ENCODE results near the gene RBMS3.

The RBMS3 gene

GRCh38 chr3:29940759-29941323 lies 660.0 kb downstream of the RBMS3 start:
- DNase-seq (ENCODE audit: low spot score): no peak

- no peak for DNase-seq (ENCODE audit: low spot score)
Measured at GRCh38 chr3:29942297-29942696, 661.4 kb downstream of the RBMS3 start.

GRCh38 chr3:29949131-29949530 lies 668.3 kb downstream of the RBMS3 start:
- DNase-seq (ENCODE audit: low spot score): no peak

GRCh38 chr3:29949940-29950616 lies 669.2 kb downstream of the RBMS3 start:
- no peak for DNase-seq (ENCODE audit: low spot score)

- DNase-seq (ENCODE audit: low spot score): no peak
Measured at GRCh38 chr3:29952431-29952830, 671.6 kb downstream of the RBMS3 start.

- no peak for DNase-seq (ENCODE audit: low spot score)
Measured at GRCh38 chr3:29955413-29955812, 674.5 kb downstream of the RBMS3 start.

- no peak for DNase-seq (ENCODE audit: low spot score)
Measured at GRCh38 chr3:29958816-29959215, 677.9 kb downstream of the RBMS3 start.

- DNase-seq (ENCODE audit: low spot score): no peak
Measured at GRCh38 chr3:29971895-29972294, 691.0 kb downstream of the RBMS3 start.

GRCh38 chr3:29972320-29972993 lies 691.6 kb downstream of the RBMS3 start:
- no peak for DNase-seq (ENCODE audit: low spot score)

GRCh38 chr3:29973763-29974162 lies 692.9 kb downstream of the RBMS3 start:
- no peak for DNase-seq (ENCODE audit: low spot score)

GRCh38 chr3:29976871-29977270 lies 696.0 kb downstream of the RBMS3 start:
- no peak for DNase-seq (ENCODE audit: low spot score)

- no peak for DNase-seq (ENCODE audit: low spot score)
Measured at GRCh38 chr3:29977360-29977759, 696.5 kb downstream of the RBMS3 start.

- no peak for DNase-seq (ENCODE audit: low spot score)
Measured at GRCh38 chr3:29978036-29978435, 697.2 kb downstream of the RBMS3 start.

- DNase-seq (ENCODE audit: low spot score): no peak
Measured at GRCh38 chr3:29991198-29991597, 710.3 kb downstream of the RBMS3 start.

GRCh38 chr3:30002797-30003196 lies 721.9 kb downstream of the RBMS3 start:
- DNase-seq (ENCODE audit: low spot score): no peak

- no peak for DNase-seq (ENCODE audit: low spot score)
Measured at GRCh38 chr3:30003741-30004140, 722.9 kb downstream of the RBMS3 start.

GRCh38 chr3:30004481-30004880 lies 723.6 kb downstream of the RBMS3 start:
- DNase-seq (ENCODE audit: low spot score): no peak

- DNase-seq (ENCODE audit: low spot score): no peak
Measured at GRCh38 chr3:30006111-30006510, 725.2 kb downstream of the RBMS3 start.

GRCh38 chr3:30007668-30008067 lies 726.8 kb downstream of the RBMS3 start:
- DNase-seq (ENCODE audit: low spot score): no peak

- DNase-seq (ENCODE audit: low spot score): no peak
Measured at GRCh38 chr3:30011237-30011803, 730.4 kb downstream of the RBMS3 start.

- peak; percentile 53 for DNase-seq (ENCODE audit: low spot score)
Measured at GRCh38 chr3:30012941-30013543, 732.2 kb downstream of the RBMS3 start.

- DNase-seq (ENCODE audit: low spot score): no peak
Measured at GRCh38 chr3:30017901-30018300, 737.0 kb downstream of the RBMS3 start.

- DNase-seq (ENCODE audit: low spot score): no peak
Measured at GRCh38 chr3:30020380-30020779, 739.5 kb downstream of the RBMS3 start.

Measured in D341Med (cell line).